Cerebellar nuclear complex (tissue), 1 donor: Measurements from ENCODE around the gene ZNF592.

Experiments
- DNase-seq, 2 experiments: peaks; one replicate each; lab custom pipeline; 2025; lab: John Stamatoyannopoulos, UW

The ZNF592 gene

DNA sequence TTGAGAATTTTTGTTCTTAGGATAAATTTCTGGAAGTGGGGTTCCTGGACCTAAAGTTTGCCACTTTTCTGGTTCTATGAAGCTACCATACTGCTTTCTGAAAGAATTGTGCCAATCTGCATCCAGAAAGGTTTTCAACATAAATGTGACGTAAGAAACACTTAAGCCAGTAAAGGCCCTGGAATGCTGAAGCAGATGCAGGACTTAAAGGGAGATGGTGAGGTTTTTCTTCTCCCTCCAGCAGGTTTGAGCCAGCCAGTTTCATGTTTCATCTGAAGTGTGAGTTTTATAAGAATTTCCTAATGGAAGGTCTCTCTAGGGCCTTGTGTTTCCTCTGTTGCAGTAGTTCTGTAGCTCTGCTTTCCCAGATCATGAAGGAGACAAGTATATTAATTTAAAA lies 33.1 kb downstream of the ZNF592 start:
- DNase-seq = no peak

- DNase-seq = no peak
Measured at GRCh38 chr15:84782346-84782745, 34.0 kb downstream of the ZNF592 start.

GRCh38 chr15:84783493-84784251 lies 35.3 kb downstream of the ZNF592 start:
- no peak for DNase-seq

DNA sequence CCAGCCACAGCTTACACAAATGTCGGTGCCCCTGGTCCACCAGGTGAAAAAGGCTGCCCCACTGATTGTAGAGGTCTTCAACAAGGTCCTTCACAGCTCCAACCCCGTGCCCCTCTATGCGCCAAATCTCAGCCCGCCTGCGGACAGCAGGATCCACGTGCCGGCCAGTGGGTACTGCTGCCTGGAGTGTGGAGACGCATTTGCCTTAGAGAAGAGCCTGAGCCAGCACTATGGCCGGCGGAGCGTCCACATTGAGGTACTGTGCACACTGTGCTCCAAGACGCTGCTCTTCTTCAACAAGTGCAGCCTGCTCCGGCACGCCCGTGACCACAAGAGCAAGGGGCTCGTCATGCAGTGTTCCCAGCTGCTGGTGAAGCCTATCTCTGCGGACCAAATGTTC lies 35.9 kb downstream of the ZNF592 start:
- no peak for DNase-seq

GRCh38 chr15:84785053-84785452 lies 36.7 kb downstream of the ZNF592 start:
- DNase-seq = no peak

GRCh38 chr15:84788500-84788899 lies 40.1 kb downstream of the ZNF592 start:
- no peak for DNase-seq

GRCh38 chr15:84789762-84790161 lies 41.4 kb downstream of the ZNF592 start:
- DNase-seq = no peak

DNA sequence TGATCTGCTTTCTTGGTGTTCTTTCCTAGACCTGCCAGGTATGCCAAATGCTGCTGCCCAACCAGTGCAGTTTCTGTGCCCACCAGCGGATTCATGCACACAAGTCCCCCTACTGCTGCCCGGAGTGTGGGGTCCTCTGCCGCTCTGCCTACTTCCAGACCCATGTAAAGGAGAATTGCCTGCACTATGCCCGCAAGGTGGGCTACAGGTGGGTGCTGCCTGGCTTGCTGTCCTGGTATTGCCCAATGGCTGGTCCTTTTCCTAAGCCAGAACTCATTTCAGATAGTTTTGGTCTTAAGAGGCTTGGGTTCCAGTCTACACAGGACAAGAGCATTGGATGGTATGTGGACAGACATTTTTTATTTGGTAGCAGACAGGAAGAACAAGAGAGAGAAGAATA lies 42.3 kb downstream of the ZNF592 start:
- DNase-seq = no peak

GRCh38 chr15:84791763-84792162 lies 43.4 kb downstream of the ZNF592 start:
- no peak for DNase-seq

- DNase-seq = no peak
Measured at GRCh38 chr15:84793431-84794161, 45.2 kb downstream of the ZNF592 start.

GRCh38 chr15:84794162-84794547 lies 45.8 kb downstream of the ZNF592 start:
- no peak for DNase-seq

DNA sequence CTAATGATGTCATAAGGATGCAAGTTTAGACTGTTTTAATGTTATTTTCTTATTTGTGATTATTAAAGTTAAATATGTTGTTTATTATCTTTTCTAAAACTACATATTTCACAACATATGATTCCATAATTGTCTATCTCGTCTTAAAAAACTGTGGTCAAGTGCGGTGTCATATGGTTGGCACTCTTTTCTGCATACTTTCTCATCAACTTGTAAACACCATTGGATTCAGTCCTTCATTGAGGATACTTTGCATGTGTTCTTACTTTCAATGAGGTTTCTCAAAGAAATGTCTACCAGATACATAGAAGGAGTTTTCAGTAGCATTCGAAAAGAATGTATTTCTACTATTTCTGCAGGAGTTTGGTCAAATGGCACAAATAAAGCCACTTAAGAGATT lies 46.8 kb downstream of the ZNF592 start:
- no peak for DNase-seq

DNA sequence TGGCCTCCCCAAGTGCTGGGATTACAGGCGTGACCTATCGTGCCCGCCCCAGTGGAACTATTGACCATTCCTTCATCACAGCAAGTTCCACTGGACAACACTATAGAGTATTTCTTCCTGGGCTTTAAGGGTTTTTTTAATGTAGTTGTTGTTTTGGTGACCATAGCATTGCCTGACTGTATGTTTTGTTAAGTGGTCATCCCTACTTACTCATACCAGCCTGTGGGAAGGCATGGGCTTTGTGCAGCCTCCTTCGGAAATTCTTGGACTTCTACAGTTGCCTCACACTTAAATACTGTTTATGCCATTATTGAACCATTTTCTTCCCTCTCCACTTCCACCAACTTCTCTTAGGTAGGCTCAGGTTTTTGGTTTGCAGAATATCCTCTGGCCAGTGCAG lies 48.8 kb downstream of the ZNF592 start:
- DNase-seq = no peak

GRCh38 chr15:84797801-84798200 lies 49.4 kb downstream of the ZNF592 start:
- no peak for DNase-seq

DNA sequence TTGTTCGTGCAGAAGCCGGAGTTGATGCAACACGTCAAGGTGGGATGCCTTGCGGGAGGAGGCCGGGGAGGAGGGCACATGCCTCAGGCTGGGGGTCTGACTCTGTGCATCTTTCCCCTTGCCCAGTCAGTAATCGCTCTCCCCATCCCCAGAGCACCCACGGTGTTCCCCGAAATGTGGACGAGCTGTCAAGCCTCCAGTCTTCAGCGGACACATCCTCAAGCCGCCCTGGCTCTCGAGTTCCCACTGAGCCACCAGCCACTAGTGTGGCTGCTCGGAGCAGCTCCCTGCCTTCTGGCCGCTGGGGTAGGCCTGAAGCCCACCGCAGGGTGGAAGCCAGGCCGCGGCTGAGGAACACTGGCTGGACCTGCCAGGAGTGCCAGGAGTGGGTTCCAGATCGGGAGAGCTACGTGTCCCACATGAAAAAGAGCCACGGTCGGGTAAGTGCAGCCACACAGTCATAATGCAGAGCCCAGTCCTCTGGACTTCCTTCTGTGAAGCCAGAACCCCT lies 50.1 kb downstream of the ZNF592 start:
- no peak for DNase-seq

- DNase-seq = no peak
Measured at GRCh38 chr15:84799511-84800187, 51.3 kb downstream of the ZNF592 start.

GRCh38 chr15:84800365-84800806 lies 52.0 kb downstream of the ZNF592 start:
- DNase-seq = no peak

DNA sequence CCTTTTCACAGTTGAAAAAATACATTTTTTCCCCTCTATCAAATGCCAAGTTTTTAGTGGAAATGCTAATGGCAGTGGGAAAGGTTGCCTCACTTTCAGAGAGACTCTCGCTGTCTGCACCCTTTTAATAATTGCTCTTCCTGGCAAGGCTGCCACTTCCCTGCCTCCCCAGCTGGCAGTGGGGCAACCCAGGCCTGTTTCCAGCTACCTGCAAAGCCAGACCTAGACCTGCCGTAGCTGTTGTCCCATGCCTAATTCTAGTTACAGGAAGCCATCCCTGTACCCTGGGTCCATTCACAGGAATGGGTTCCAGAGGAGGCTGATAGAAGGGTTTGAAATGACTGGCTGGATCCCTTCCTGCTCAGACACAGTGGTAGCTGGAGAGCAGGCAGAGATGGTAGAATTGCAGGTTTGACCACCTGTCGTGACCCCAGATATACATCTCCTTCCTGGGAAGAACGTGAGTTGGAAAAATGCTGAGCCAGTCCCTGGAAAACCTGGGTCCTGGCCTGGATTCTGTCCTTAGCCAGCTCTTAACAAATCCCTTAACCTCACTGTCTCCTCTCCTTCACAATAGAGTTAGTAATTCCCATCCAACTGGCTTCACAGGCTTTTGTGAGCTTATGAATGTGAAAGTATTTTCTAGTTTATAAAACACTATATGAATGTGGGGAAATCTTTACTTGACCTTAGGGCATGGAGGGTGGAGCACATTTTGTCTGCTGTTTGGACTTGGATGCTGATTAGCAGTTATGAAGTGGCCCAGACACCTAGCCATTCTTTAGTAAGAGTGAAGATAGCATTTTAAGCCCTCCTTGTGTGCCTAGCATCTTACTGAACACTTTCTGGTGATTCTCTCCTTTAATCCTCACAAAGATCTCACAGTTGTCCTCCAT lies 55.9 kb downstream of the ZNF592 start:
- DNase-seq = peak in 1 of 2 experiments; percentile 39

DNA sequence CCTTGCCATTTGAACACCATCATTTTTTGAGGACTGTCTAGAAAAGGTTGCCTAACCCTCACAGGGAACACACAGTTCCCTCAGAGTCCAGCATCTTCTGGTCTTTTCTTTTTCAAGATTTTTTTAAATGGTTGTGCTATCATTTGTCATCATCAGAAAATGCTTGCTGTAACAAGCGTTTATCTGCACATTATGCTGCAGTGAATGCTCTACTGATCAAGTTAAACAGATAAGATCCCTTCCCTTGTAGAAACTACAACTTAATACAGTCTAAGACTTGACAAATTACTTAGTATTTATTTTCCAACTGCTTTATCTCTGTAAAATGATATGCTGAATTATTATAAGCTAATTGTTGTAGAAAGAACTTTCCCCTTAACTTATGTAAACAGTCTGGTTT lies 56.8 kb downstream of the ZNF592 start:
- DNase-seq = no peak

DNA sequence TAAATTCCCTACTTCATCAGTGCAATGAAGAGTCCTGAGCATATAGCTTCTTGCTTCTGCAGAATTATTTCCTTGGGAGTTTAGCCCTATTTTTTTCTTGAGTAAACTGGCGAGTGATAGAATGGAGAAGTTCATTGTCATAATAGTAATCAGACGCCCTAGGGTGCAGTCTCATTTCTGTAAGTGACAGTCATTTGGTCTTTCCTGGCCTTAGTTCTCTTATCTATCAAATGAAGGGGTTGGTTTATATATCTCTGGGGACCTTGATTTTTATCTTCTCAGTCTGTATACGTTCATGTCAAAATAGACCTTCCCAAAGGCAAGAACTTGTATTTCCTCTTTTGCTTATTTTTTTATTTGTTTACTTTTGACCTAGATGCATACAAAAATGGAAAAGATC lies 58.8 kb downstream of the ZNF592 start:
- DNase-seq = no peak

GRCh38 chr15:84810073-84810840 lies 61.9 kb downstream of the ZNF592 start:
- DNase-seq = no peak
